Measurements from ENCODE around the gene TBC1D20. TPM values are rescaled to one million over a fixed set of nuclear protein-coding genes. Genes with fewer than 3 reads are reported as not detected.
"Not testable (repeated sequence)": the region's sequence is repeated elsewhere in the genome, so short reads cannot be mapped to it uniquely, and the experiment has no call there.

The TBC1D20 gene
- total RNA-seq, 1 experiment from 2014 or later, result 20.1 TPM

- Histone ChIP-seq H3K27me3 (replicated peaks) (no peaks in the 10 kb centered on the region), H3K27ac (no peak overlapping the region), H3K4me1 (replicated peaks) (peaks cover 1% of the 10 kb centered on the region; the same call in 1 of the 2 replicates), H3K36me3 (peaks cover 11% of the 10 kb centered on the region), H3K4me3 (no peak overlapping the region), H3K9me3 (replicated peaks) (no peaks in the 10 kb centered on the region)
- no peak for DNase-seq (ENCODE audit: low read depth in 1 of 2, low spot score in 2 of 2)
Observed at GRCh38 chr20:401682-402495, 60.4 kb downstream of the TBC1D20 start.

- no peaks in the 10 kb centered on the region for H3K27me3 ChIP-seq (replicated peaks)
- no peaks in the 10 kb centered on the region; the same call in 1 of the 2 replicates for H3K4me1 ChIP-seq (replicated peaks)
- no peak overlapping the region for H3K4me3 ChIP-seq
- H3K36me3 ChIP-seq, result peaks cover 23% of the 10 kb centered on the region
- H3K27ac ChIP-seq, result no peak overlapping the region
- DNase-seq (ENCODE audit: low read depth in 1 of 2, low spot score in 2 of 2), result no peak
- H3K9me3 ChIP-seq (replicated peaks), result no peaks in the 10 kb centered on the region
Observed at GRCh38 chr20:400454-401275, 61.7 kb downstream of the TBC1D20 start.

GRCh38 chr20:400128-400453 is 62.2 kb downstream of the TBC1D20 start:
- no peaks in the 10 kb centered on the region for H3K9me3 ChIP-seq (replicated peaks)
- DNase-seq (ENCODE audit: low read depth in 1 of 2, low spot score in 2 of 2), result no peak
- H3K4me1 ChIP-seq (replicated peaks), result no peaks in the 10 kb centered on the region; the same call in 1 of the 2 replicates
- no peaks in the 10 kb centered on the region for H3K27me3 ChIP-seq (replicated peaks)
- H3K27ac ChIP-seq, result no peak overlapping the region
- peaks cover 29% of the 10 kb centered on the region for H3K36me3 ChIP-seq
- no peak overlapping the region for H3K4me3 ChIP-seq

- Histone ChIP-seq H3K9me3 (replicated peaks) (no peaks in the 10 kb centered on the region), H3K27ac (no peak overlapping the region), H3K27me3 (replicated peaks) (no peaks in the 10 kb centered on the region), H3K4me3 (no peak overlapping the region), H3K4me1 (replicated peaks) (no peaks in the 10 kb centered on the region; the same call in 1 of the 2 replicates), H3K36me3 (peaks cover 38% of the 10 kb centered on the region)
- no peak for DNase-seq (ENCODE audit: low read depth in 1 of 2, low spot score in 2 of 2)
Observed at GRCh38 chr20:399182-399707, 63.1 kb downstream of the TBC1D20 start.

GRCh38 chr20:397432-398237 is 64.7 kb downstream of the TBC1D20 start:
- H3K27ac ChIP-seq, result no peak overlapping the region
- H3K27me3 ChIP-seq (replicated peaks), result no peaks in the 10 kb centered on the region
- H3K4me1 ChIP-seq (replicated peaks), result no peaks in the 10 kb centered on the region; the same call in 1 of the 2 replicates
- H3K36me3 ChIP-seq, result peaks cover 47% of the 10 kb centered on the region
- H3K9me3 ChIP-seq (replicated peaks), result no peaks in the 10 kb centered on the region
- DNase-seq (ENCODE audit: low read depth in 1 of 2, low spot score in 2 of 2), result no peak
- no peak overlapping the region for H3K4me3 ChIP-seq

GRCh38 chr20:396619-397431 is 65.5 kb downstream of the TBC1D20 start:
- peaks cover 53% of the 10 kb centered on the region for H3K36me3 ChIP-seq
- H3K27me3 ChIP-seq (replicated peaks), result no peaks in the 10 kb centered on the region
- no peaks in the 10 kb centered on the region for H3K9me3 ChIP-seq (replicated peaks)
- no peak overlapping the region for H3K27ac ChIP-seq
- H3K4me1 ChIP-seq (replicated peaks), result no peaks in the 10 kb centered on the region; the same call in 1 of the 2 replicates
- no peak overlapping the region for H3K4me3 ChIP-seq
- no peak for DNase-seq (ENCODE audit: low read depth in 1 of 2, low spot score in 2 of 2)

GRCh38 chr20:396252-396618 is 66.1 kb downstream of the TBC1D20 start:
- Histone ChIP-seq H3K4me3 (no peak overlapping the region), H3K36me3 (peaks cover 59% of the 10 kb centered on the region), H3K9me3 (replicated peaks) (no peaks in the 10 kb centered on the region), H3K27me3 (replicated peaks) (no peaks in the 10 kb centered on the region), H3K27ac (no peak overlapping the region), H3K4me1 (replicated peaks) (no peaks in the 10 kb centered on the region)
- no peak for DNase-seq (ENCODE audit: low read depth in 1 of 2, low spot score in 2 of 2)

- not testable (repeated sequence) for H3K4me3 ChIP-seq; H3K27ac ChIP-seq; H3K9me3 ChIP-seq (replicated peaks); H3K27me3 ChIP-seq (replicated peaks); DNase-seq (ENCODE audit: low read depth in 1 of 2, low spot score in 2 of 2); H3K4me1 ChIP-seq (replicated peaks)
- peaks cover 82% of the 10 kb centered on the region for H3K36me3 ChIP-seq
Observed at GRCh38 chr20:393296-393695, 69.0 kb downstream of the TBC1D20 start.

GRCh38 chr20:391041-391711 is 71.2 kb downstream of the TBC1D20 start:
- Histone ChIP-seq H3K9me3 (replicated peaks) (no peaks in the 10 kb centered on the region), H3K27me3 (replicated peaks) (no peaks in the 10 kb centered on the region), H3K36me3 (peaks cover 71% of the 10 kb centered on the region), H3K4me3 (no peak overlapping the region), H3K27ac (no peak overlapping the region), H3K4me1 (replicated peaks) (no peaks in the 10 kb centered on the region)
- DNase-seq (ENCODE audit: low read depth in 1 of 2, low spot score in 2 of 2), result no peak

- Histone ChIP-seq H3K9me3 (replicated peaks) (no peaks in the 10 kb centered on the region), H3K36me3 (peaks cover 52% of the 10 kb centered on the region), H3K27ac (no peak overlapping the region)
Observed at GRCh38 chr20:389220-389619, 73.1 kb downstream of the TBC1D20 start.

GRCh38 chr20:388034-388994 is 74.0 kb downstream of the TBC1D20 start:
- Histone ChIP-seq H3K36me3 (peaks cover 46% of the 10 kb centered on the region), H3K4me1 (replicated peaks) (no peaks in the 10 kb centered on the region), H3K27me3 (replicated peaks) (no peaks in the 10 kb centered on the region), H3K27ac (no peak overlapping the region), H3K9me3 (replicated peaks) (no peaks in the 10 kb centered on the region), H3K4me3 (no peak overlapping the region)
- no peak for DNase-seq (ENCODE audit: low read depth in 1 of 2, low spot score in 2 of 2)

More at GRCh38 chr20:389220-389619, 73.1 kb downstream of the TBC1D20 start:
- H3K4me3 ChIP-seq, result no peak overlapping the region
- H3K27me3 ChIP-seq (replicated peaks), result no peaks in the 10 kb centered on the region
- no peaks in the 10 kb centered on the region for H3K4me1 ChIP-seq (replicated peaks)
- no peak for DNase-seq (ENCODE audit: low read depth in 1 of 2, low spot score in 2 of 2)
